Stimulated activated CD8-positive, alpha-beta memory T cell treated with anti-CD3 and anti-CD28 coated beads, Interleukin-12 subunit alpha, Interleukin-12 subunit beta, amount 100 ng/mL, for 1 hour (primary cell): ENCODE data around the gene ARHGEF35.
"Not testable (repeated sequence)": the region's sequence is repeated elsewhere in the genome, so short reads cannot be mapped to it uniquely, and the experiment has no call there.

Experiments used
- DNase-seq: peaks from one replicate; pipeline ENCODE4 v3.0.0-alpha.2; 2020; ENCODE audit warnings: low read depth

ARHGEF35 gene

DNA sequence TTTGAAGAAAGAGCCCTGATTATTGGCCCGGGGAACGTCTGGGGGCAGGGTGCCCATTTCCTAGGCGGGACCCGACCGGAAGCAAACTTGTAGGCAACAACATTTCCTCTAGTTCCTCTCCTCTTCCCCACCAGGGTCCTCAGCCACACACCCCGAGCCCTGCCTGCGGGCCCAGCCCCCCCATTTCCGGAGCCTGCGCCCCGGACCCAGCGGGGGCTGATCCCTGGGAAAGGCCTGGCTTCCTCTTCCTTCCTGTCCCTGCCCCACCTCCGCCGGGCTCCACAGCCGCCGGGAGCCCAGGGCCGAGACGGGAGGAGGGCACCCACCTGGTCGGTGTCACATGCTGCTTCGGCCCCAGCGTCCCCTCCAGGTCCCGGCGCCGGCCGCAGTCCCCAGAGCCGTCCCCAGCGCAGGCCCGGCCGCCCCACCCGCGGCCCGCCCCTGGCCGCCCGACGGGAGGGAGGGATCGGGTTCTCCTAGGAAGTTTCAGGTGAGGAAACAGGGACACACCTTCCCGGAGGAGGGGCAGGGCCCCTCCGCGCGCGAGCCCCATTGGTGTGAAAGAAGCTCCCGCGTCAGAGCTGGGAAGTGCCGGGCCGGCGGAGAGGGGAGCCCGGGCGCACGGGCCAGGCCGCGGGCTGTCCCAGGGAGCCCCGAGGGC lies at the start of gene ARHGEF35:
ARHGEF35 (minus strand) TSS at position 622 of the 661 bp plus-strand sequence. CDS start 7,450 bp downstream, outside the sequence.
- DNase-seq = not testable (repeated sequence)

- DNase-seq = not testable (repeated sequence)
These were observed 49.7 kb upstream of the ARHGEF35 start for GRCh38 chr7:144245372-144245771.

DNA sequence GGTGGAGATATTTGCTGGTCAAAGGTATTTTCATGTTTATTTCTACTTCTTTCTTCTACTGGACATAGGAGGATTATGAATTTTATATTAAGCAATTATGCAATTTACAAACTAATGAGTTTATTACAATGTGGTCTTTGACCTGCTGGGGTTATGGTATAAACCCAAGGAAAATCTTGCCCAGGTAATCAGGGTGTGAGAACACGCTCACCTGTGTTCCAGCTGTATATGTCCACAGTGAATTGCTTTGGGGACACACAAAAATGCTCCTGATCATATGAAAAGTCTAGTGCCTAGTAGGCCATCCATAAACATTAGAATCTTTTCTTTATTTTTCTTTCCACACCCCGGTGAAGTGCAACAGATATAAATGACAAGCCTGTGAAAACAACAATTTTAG lies 43.7 kb upstream of the ARHGEF35 start, which contains the start of gene OR2A42:
OR2A42 (minus strand) TSS at position 241 of the 400 bp plus-strand sequence. CDS start 6,762 bp downstream, outside the sequence.
- DNase-seq = not testable (repeated sequence)

DNA sequence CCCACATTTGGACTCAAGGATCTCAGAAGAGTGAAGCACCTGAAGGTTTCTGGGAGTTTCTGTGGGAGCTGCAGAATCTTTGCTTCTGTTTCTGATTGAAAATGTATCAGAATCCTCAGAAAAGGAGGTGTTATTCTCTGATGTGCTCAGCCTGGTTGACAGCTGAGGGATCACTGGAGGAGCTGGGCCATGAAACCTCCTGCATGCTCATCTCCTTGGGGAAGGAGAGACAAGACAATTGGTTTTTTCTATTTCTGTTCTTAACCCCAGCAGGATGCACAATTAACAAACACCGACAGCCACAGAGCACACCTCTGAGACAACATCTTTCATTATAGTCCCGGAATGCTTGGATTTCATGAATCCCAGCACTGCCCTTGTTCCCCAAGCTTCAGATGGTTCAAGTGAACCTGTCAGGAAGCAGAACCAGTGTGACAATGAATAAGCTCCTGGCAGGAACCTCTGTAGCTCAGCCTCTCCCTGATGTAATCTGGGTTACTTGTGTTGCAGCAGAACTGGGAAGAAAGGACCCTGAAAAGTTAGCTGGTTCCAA lies 43.0 kb upstream of the ARHGEF35 start:
- DNase-seq = not testable (repeated sequence)

DNA sequence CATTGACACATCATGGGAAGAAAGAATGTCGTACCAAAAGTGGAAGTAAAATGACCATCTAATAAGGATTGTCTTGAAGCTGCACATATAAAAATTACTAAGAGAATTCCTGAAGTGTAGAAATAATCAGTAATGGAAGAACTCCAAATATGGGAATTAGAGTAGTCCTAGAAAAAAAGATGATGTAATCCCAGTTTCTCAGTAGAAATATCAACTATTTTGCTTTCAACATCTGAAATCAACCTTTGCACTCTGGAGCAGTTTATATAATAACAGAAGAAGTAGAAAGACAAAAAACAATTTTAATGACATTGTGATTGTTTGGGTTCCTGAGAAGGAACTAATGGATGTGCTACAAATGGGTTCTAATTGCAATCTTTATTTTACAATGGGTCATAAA lies 37.4 kb upstream of the ARHGEF35 start:
- not testable (repeated sequence) for DNase-seq

DNA sequence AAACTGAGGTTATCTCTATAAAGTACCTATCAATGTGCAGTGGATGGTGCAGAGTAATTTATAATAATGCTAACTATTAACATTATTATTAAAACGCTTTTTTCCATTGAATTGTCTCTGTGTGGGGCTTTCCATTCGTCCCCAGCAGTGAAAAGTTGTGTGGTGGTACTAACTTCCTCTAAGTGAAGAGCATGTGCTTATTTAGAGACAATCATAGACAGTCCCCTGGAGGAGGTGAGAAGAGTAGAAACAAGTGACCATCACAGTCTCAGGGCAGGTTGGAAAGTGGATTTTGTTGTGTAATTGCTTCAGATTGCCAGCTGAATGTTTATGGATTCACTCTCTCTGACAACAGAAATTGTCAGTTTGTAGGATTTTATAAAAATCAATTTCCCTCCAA lies 35.4 kb upstream of the ARHGEF35 start:
- DNase-seq = not testable (repeated sequence)

GRCh38 chr7:144228810-144229209 lies 33.2 kb upstream of the ARHGEF35 start:
- DNase-seq = not testable (repeated sequence)

DNA sequence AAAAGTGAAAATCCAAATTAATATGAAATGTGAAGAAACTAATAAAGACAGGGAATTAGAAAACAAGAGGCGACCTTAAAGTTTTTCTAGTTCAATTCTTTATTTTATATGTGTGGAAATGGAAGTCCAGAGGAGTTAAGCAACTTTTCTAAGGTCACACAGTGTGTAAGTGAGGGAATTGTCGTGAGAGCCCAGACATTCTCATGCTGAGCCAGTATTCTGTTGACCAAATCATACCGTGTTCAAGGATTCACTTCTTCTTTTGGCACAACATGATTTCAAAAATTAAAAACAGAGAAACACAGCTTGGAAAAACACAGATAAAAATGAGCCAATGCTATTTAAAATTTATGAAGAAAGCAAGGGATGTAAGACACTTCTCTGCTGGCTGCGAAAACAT lies 31.2 kb upstream of the ARHGEF35 start:
- not testable (repeated sequence) for DNase-seq

GRCh38 chr7:144223675-144224074 lies 28.0 kb upstream of the ARHGEF35 start:
- DNase-seq = not testable (repeated sequence)

- not testable (repeated sequence) for DNase-seq
These were observed 24.9 kb upstream of the ARHGEF35 start for GRCh38 chr7:144220531-144220930.

- DNase-seq = not testable (repeated sequence)
These were observed 23.5 kb upstream of the ARHGEF35 start for GRCh38 chr7:144219149-144219548.

GRCh38 chr7:144218581-144218980 lies 22.9 kb upstream of the ARHGEF35 start:
- DNase-seq = not testable (repeated sequence)

DNA sequence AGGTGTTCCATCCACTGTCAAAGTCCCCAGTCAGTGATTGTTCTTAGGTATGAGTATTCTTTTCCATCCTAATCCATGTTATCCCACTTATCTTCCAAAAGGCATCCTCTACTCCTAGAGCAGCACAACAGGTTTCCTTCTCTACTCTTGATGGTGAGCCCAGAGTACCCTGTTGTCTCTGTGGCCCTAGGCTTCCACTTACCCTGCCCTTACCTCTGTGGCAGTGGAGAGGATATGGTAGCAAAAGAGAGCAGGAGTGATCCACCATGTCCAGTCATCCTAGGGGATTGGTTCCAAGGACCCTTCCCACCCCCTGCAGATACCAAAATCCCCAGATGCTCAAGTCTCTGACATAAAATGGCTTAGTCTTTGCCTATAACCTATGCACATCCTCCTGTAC lies 21.6 kb upstream of the ARHGEF35 start:
- DNase-seq = not testable (repeated sequence)

GRCh38 chr7:144205306-144205705 lies 9.7 kb upstream of the ARHGEF35 start:
- not testable (repeated sequence) for DNase-seq

DNA sequence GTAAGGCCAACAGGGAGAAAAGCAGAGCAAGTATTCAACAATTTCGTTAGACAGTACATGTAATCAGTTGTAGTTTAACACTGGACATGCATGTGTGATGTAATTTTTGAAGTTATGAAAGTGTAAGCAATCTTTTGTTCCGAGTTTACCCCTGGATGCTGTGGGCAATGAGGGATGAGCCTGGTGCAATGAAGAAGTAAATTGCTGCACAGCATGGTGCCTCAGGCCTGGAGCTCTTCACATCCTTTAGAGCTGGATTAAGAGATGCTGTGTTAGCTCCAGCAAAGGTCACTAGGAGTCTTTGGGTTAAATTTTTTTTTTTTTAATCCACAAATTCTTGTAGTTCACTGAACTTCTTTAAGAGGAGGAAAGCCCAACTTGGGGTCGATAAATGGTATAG lies 7.5 kb upstream of the ARHGEF35 start:
- DNase-seq = not testable (repeated sequence)

DNA sequence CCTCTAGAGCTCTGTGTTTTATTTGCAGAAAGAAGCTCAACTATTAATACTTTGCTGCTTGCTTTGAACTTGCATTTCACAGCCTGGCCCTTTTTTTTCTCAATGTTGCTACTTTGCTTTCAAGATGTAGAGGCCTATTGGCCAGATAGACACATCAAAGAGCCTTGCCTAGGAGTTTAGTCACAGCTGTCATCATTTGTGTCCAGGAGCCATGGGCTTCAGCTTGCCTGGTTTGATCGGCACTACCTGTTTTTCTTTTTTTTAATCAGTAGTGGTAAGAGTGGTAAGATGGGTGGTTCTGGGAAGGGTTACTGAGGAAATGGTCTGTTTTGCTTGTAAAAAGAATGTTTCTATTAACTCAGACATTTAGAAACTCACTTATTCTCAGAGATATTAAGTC lies 6.3 kb upstream of the ARHGEF35 start:
- not testable (repeated sequence) for DNase-seq

- not testable (repeated sequence) for DNase-seq
These were observed 3.3 kb upstream of the ARHGEF35 start for GRCh38 chr7:144198934-144199333.

GRCh38 chr7:144194453-144194852 lies 1.2 kb downstream of the ARHGEF35 start:
- not testable (repeated sequence) for DNase-seq

GRCh38 chr7:144193782-144194181 lies 1.9 kb downstream of the ARHGEF35 start:
- DNase-seq = not testable (repeated sequence)

DNA sequence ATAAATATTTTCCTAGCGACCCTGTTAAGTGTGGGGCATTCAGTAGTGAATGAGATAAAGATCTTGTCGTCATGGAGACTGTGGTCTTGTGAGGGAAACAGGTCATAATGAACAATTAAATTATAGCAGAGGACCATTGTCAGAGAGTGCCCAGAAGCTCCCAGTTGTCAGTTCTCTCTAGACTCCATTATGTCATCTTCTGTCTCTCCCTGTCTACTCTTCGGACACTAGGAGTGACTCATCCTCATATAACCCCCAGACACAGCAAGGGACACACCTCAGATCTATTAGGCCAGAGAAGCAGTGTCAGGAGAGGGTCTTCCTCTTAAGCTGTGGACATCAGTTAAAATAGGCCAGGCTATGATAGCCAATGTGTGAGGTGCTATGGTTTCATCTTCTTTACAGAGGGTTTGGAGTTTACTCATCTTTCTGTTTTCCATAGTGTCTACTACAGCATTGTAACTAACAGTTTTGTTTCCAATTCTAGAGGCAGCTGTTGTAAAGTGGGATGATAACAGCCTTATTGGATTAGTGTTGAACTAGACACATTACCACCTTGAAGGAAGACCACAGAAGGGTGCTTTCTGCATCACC lies 7.0 kb downstream of the ARHGEF35 start:
- DNase-seq = not testable (repeated sequence)

- DNase-seq = not testable (repeated sequence)
These were observed 7.8 kb downstream of the ARHGEF35 start for GRCh38 chr7:144187848-144188247.

DNA sequence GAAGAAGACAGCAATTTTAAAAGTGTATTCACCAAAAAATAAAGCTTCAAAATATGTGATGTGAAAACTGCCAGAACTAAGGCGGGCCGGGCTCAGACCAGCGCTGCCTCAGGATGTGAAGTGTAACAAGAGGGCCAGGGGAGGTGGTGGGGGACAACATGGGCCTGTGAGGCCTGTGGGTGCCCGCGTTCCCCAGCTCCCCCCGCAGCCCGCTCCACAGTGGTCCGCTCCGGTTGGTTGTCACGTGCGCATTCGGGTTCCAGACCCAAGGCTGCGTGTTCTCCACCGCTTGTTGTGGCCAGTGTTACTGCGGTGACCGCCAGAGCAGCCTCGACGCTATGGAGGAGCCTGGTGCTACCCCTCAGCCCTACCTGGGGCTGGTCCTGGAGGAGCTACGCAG lies 12.5 kb downstream of the ARHGEF35 start, which contains the start of gene CTAGE4:
CTAGE4 (plus strand) TSS at position 301 of the 400 bp plus-strand sequence; CDS start at position 339, 38 bp downstream.
- DNase-seq = not testable (repeated sequence)

- DNase-seq = not testable (repeated sequence)
These were observed 16.5 kb downstream of the ARHGEF35 start for GRCh38 chr7:144179165-144179479.
